HS-27A (cell line): ENCODE results near the gene TAS2R42.

Source experiments
- DNase-seq: peaks from one replicate; pipeline ENCODE4 v3.0.0-alpha.2; 2012; ENCODE audit warnings: low read depth, missing footprints

Gene TAS2R42

DNA sequence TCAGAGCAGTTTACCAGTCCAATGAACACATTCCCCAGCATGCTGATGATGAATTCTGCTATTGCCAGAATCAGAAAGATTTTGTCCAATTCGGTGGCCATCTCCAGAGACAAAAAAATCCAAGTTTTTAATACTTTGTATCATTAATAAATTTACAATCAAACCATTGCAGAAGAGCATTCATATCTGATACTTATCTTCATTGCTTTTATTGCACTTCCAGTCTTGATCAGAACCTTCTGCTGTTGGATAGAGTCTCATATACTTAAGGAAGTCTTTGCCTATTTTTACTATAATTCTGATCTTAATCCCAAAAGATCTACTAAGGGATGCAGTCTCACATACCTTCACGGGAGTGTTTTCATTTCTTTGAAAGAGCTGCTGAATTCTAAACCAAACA is at the start of gene TAS2R42:
Gene TAS2R42, minus strand, starts transcription at position 101 of the 400 bp plus-strand sequence. Its CDS starts 0 bp downstream, at position 101.
- no peak for DNase-seq

GRCh38 chr12:11233532-11233931 is 46.8 kb upstream of the TAS2R42 start:
- no peak for DNase-seq

DNA sequence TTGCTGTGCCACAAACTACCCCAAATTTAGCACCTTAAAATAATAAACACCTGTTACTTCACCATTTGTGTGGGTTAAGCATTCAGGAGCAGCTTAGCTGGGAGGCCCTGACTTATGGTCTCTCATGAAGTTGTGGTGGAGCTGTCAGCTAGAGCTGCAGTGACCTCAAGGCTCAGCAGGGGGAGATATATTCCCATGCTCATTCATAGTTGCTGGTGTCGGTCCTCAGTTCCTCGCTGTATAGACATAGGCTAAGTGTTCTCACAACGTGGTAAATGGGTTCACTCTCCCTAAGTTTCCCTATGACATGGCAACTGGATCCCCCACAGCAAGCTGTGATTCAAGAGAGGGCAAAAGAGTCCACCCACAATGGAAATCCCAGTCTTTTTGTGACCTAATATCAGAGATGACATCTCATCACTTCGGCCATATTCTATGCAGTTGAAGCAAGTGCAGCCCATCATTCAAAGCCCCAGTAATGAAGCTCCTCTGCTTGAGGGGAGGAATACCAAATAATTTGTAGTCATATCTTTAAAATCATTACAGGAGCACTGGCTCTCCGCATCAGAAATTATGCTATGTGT is 41.7 kb upstream of the TAS2R42 start:
- DNase-seq, result peak; percentile 20

DNA sequence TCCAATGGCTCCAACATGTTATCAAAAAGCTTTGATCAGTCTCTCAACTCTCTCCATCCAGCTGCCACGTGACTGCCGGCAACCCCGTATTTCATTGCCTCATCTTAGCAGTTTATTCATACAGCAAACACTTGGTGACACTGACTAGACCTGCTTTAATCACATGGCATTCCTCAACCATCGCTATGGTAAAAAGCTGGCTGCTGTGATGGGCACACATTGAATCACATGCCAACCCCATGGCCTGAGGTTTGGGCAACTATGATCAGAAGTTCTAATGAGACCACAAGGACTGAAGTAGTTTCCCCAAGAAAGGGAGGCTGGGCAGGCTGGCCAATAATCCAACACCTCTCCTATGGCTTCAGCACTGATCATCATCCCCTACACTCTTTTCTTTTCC is 40.6 kb upstream of the TAS2R42 start:
- DNase-seq, result no peak

DNA sequence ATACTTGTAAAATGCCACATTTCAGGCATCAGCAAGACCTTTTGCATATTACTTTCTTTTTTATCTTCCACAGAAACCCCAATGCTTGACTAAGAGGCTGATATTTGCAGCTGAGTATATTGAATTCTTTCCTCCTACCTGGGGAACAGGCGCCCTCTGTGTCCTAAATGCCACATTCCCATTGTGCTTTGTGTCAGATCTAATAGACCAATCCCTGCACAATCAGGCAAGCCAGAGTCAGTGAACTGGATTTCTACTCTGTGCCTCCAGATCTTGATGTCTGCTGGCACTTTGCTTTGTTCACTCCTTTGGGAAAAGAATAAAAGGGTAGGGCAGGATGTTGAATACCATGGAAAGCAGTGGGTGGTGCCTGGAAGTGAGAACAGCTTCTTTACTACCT is 22.4 kb upstream of the TAS2R42 start:
- DNase-seq, result no peak

DNA sequence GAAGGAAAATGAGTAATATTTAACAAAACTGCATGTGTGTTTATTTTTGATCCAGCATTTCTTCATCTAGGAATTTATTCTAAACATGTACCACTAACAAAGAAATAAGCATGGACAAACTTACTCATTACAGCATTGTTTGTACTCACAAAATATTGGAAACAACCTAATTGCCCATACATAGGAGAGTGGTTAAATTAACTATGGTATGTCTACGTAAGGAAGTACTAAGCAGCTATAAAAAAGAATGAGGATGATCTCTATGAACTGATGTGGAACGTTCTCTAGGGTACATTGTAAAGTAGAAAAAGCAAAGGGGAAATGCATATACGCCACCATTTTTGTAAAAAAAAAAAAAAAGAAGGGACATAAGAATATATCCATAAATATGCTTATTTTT is 17.4 kb upstream of the TAS2R42 start:
- DNase-seq, result no peak

DNA sequence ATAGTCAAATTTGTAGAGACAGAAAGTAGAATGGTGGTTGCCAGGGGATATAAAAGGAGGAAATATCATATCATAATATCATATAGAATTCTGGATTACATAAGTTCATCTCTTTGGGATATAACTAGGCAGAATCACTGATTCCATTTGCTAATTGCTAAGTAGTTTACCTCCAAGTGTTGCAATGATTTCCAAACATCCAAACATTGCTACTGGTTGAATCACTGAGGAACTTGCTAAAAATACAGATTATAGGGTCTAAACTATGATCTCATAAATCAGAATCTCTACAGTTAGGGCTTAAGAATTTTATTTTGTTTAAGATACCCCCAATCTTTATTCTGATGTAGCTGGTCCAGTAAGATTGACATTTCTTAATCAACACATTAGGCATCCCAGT is 16.1 kb upstream of the TAS2R42 start:
- DNase-seq, result no peak

DNA sequence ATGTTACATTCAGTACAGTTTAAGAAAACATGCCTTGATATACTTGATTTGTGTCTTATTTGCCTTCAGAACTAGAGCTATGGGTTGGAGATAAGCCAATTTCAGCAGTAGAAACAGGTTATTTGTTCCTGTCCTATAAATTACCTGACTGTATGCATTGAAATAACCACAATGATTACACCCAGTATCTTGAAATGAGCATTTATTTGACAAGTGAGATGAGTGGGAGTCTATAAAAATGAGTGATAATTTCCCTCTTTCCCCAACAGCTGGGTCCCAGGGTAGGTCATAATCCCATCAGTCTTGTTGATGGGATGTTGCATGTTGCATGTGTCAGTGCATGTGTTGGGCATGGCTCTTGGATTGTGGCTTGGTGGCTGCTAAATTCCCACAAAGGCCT is 3.7 kb downstream of the TAS2R42 start:
- DNase-seq, result no peak

GRCh38 chr12:11182529-11182928 is 4.2 kb downstream of the TAS2R42 start:
- DNase-seq, result no peak

DNA sequence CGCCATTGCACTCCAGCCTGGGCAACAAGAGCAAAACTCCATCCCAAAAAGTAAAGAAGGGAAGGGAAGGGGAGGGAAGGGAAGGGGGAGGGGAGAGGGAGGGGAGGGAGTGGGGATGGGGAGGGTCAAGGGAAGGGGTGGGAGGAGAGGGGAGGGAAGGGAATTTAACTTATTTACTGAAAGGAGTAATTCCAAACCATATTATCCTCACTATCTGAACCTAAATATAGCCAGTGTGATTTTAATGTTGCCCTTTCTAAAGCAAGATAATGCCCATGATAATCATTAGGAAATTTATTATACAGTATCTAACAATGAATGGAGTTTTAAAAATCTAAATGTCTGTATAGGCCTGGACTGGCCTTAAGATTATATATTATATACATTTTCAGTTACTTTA is 8.5 kb downstream of the TAS2R42 start:
- no peak for DNase-seq

GRCh38 chr12:11174022-11174421 is 12.7 kb downstream of the TAS2R42 start:
- DNase-seq, result no peak

- no peak for DNase-seq
These were observed 14.6 kb downstream of the TAS2R42 start for GRCh38 chr12:11171969-11172675.

GRCh38 chr12:11171145-11171968 is 15.4 kb downstream of the TAS2R42 start, which contains the start of gene SMIM10L1:
Gene SMIM10L1 (plus strand): TSS chr12:11171194. CDS start chr12:11171357, 163 bp downstream.
- DNase-seq, result peak; percentile 87

- DNase-seq, result no peak
These were observed 16.0 kb downstream of the TAS2R42 start for GRCh38 chr12:11170810-11171144.

DNA sequence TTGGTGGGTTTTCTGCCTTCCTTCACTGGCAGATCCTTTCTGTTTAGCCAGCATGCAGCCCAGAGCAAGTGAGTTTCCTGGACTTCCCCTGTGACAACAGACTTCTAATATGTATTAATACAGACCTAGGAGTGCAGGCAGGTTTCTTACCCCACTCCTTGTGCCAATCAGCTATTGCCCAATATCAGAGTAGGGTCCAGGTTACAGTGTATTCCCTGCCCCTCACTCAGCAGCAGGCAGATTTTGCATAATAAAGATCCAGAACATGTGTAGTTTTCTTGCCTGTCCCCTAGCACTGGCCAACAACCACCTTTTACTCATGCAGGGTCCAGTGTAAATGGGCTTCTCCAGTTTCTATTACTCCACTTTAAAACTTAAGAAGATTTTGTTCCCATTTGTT is 20.4 kb downstream of the TAS2R42 start:
- DNase-seq, result no peak

DNA sequence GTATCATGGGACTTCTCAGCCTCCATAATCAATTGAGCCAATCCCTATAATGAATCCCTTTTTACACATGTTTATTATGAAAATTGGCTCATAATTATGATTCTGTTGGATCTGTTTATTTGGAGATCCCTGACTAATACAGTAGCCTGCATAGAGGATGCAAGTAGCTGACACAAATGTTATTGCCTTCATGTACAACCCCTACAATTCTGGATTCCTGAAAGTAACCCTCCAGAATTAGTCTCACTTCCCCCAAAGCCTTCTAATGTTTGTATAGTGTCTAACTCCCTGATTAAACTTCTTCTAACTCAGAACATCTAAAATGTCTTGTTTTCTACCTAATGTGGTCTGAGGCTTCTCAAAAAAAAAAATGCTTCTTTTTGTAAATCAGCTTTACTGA is 22.4 kb downstream of the TAS2R42 start:
- no peak for DNase-seq

DNA sequence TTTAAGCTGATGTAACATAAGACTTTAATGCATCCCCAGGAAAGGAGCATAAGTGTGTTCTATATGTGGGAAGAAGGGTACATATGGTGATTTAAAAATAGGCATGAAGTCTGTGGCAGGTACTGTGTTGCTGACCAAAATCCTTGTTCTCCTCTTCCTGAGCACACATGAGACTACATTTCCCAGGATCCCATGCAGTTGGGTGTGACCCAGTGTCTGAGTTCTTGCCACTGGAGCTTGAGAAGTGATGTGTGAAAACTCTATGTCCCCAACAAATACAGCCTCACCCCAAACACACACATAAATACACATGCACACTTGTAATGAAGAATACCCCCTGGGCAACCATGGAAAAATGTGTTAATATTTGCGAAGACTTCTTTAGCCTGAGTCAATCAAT is 24.2 kb downstream of the TAS2R42 start:
- no peak for DNase-seq

GRCh38 chr12:11158885-11159444 is 27.8 kb downstream of the TAS2R42 start:
- DNase-seq, result no peak

- DNase-seq, result no peak
These were observed 32.3 kb downstream of the TAS2R42 start for GRCh38 chr12:11154400-11154925.

DNA sequence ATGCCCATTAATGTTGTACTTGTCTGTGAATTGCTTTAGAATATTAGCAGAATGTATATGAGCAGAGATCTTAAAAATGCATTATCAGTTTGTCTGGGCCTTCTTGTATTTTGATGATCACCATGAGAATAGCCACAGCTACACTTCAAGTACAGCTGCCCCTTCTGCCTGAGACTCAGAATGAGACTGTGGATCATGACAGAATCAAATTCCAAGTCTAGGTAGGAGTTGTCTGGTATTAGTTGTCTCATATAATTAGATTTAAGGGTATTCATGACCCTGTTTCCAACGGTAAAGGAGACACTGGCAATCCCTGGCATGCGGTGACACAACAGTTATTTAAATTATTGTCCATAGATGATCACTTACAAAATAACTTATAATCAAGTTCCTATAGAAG is 34.0 kb downstream of the TAS2R42 start:
- no peak for DNase-seq

- no peak for DNase-seq
These were observed 35.9 kb downstream of the TAS2R42 start for GRCh38 chr12:11150832-11151231.

GRCh38 chr12:11147420-11147819 is 39.3 kb downstream of the TAS2R42 start:
- no peak for DNase-seq

GRCh38 chr12:11144297-11144696 is 42.4 kb downstream of the TAS2R42 start:
- no peak for DNase-seq
